Endothelial cell of hepatic sinusoid (primary cell): Measurements from ENCODE around the gene CDKL4.
"Not testable (repeated sequence)": the region's sequence is repeated elsewhere in the genome, so short reads cannot be mapped to it uniquely, and the experiment has no call there.

ENCODE experiments used
- in situ Hi-C: cut with HindIII; loops from 2 replicates; pipeline ENCODE4 v1.10.0; 2017; ENCODE audit warnings: low sequenced_read_pairs

Gene CDKL4

DNA sequence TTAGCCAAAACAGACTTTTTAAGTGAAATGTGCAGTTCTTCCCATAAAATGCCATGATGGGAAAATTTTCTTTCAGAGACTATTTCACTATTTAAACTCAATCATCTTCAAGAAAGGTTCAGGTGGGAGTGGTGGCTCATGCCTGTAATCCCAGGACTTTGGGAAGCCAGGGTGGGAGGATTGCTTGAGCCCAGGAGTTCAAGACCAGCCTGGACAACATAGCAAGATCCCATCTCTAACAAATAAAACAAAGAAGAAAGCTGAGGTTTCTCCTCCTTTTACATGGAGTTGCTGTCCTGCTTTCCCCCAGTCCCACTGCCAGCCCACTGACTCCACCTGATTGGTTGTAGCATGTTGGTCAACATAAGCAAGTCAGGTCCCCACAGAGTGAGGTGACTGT lies 97.1 kb downstream of the CDKL4 start:
- in situ Hi-C loops: no loop called here

DNA sequence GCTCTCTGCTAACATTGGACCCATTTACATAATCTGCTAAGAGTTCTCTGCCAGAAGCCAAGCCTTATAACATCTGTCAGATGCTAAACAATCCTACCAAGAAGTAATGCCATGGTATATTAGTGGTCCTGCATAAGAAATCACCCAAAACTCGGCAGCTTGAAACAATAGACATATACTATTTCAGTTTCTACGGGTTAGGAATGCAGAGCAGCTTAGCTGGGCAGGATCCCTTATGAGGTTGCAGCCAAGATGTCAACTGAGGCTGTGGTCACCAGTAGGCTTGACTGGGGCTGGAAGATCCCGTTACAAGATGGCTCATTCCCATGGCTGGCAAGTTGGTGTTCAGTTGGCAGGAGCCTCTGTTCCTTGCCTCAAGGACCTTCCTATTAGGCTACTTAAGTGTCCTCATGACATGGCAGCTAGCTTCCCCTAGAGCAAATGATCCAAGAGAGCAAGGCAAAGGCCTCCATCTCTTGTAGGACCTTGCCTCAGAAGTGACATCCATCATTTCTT lies 97.8 kb downstream of the CDKL4 start:
- in situ Hi-C loops: no loop called here

DNA sequence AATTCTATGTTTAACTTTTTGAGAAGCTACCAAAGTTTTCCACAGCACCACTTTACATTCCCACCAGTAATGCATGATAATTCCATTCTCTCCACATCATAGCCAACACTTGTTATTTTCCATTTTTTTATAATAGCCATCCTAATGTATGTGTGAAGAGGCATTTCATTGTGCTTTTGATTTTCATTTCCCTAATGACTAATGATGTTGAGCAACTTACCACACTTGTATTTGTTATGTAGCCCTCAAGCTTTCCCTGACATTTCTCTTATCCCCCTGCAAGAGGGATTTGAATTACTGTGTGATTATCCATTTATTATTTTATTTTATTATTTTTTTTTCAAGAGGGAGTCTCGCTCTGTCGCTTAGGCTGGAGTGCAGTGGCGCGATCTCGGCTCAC lies 99.4 kb downstream of the CDKL4 start:
- in situ Hi-C loops: no loop called here

DNA sequence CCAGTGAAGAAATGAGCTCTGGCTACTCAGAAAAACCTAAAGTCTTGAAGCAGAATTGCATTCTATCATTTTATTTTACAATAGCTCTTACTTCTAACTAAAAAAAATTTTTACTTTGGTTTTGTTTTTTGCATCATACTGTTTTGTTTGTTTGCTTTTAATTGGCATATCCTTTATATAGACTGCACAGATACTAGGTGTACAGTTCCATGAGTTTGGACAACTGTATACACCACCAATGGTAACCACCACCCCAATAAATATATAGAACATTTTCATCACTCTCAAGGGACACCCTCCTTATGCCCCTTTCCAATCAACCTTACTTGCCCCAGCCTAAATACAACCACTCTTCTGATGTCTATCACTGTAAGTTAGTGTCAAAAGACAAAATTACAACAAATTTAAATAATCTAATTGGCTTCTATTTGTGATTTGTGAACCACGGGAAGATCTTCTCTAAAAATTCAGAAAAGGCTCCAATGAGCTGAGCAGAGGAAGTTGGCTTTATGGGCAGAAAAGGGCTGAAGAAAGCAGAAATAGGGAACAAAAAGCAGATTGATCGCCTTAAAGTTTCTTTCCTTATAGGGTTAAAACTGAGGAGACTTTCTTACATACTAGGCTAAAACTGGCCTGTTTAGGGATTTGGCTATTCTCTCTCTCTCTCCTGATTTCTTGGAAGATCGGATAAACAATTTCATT lies 100.7 kb downstream of the CDKL4 start:
- in situ Hi-C loops: no loop called here

DNA sequence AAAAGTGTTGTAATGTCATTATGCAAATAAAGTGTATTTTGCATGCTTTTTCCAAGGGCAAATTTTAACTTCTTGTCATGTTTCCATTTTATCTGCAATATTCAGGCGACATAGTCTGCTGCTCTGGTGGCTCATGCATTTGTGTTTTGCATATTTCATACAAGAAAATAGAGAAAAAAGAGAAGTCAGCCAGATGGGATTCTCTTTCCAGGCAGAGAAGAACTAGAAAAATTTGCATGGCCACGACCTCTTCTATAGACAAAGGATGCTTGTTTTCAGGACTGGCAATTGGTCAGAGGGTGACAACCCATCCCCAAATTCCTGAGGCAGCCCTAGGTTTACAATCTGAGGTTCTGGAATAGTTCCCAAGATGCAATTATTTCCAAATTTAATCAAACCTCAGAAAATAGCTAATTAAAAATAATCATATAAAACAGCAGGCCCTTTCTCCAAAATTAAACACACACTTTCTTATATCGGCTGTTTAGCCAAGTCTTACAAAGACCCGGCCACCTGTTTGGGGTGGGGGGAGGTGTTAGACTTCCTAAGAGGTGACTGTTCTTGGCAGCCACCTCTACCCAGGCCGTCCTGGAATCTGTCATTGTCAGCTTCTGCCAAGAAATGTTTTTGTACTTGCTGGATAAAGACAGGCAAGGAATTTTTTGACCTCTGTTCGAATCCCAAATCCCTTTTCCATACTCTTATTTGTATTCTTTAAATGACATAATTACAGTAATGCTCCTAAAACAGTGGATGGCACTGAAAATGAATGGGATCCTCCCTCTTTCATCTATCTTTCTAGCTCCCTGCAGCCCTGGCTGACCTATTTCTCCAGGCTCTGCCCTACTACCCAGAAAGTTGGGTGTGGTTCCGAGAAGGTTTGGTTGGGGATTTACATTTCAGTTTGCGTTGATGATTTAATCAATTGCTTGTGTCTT lies 102.2 kb downstream of the CDKL4 start:
- in situ Hi-C loops: no loop called here

DNA sequence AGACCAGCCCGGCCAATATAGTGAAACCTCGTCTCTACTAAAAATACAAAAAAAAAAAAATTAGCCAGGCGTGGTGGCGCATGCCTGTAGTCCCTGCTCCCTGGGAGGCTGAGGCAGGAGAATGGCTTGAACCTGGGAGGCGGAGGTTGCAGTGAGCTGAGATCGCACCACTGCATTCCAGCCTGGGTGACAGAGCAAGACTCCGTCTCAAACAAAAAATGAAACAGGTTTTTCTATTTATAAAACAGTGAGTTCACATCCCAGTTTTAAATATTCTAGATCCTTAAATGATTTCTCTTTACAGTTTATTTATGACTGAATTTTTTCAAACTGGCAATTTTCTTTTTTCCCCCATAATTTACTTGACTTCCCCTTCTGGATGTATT lies 102.8 kb downstream of the CDKL4 start:
- in situ Hi-C loops: not testable (repeated sequence)

DNA sequence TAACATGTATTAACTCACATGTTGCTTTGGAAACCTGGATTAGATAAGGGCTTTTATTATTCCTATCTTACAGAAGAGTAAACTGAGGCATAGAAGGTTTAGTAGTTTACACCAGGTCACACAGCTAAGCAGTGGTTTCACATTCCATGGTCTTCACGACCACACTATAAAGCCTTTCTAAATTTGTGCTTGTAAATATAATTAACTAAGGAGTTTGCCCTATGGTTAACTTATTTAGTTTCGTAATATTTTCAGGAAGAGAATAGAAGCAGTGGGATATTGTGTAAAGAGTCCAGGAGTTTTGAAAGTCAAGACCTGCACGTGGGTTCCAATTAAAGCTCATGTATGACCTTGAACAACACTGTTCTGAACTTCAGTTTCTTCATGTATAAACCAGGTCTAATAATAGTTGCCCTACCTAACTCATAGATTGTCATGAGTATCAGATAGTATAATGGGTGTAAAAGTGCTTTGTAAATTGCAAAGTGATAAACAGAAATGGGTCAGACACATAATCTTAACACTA lies 103.4 kb downstream of the CDKL4 start:
- in situ Hi-C loops: no loop called here

DNA sequence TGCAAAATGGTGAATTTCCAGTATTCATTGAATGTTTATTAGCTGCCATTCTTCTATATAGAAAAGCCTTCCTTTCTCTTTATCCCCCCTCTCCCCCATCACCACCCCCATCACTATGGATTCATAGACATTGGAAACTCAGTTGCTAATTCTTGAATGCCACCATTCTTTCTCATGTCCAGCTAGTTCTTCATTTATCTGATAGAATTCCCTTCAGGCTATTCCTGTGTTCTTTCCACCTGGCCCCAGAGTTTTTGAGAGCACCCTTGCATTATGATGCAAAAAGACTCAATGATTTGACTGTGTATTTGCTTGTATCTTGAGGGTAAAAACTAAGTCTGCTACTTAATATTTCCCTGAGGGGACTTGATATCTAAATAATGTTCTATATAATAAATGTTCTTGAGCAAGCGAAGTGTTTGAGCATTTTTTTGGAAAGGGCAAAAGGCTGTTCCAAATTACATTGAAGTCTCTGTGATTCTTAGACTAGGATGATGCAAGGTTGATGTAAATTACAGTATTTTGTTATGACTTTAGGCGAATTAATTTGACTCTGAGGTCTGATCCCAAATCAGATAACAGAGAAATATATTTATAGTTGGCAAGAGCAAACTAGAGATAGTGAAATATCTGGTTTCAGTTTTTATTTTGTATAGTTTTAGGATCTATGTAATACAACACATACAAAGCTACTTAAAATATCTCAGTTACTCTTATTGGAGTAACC lies 104.1 kb downstream of the CDKL4 start:
- in situ Hi-C loops: no loop called here

DNA sequence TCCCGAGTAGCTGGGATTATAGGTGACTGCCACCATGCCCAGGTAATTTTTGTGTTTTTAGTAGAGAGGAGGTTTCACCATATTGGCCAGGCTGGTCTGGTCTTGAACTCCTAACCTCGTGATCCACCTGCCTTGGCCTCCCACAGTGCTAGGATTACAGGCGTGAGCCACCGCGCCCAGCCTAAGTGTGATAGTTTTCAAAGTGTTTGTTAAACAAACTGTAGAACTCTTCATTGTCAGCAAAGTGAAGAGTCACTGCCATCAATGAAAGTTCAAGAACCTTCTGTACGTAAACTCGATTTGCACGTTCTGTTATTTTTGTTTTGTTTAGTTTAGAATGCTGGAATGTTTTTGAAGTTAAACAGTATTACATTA lies 104.9 kb downstream of the CDKL4 start:
- in situ Hi-C loops: no loop called here

DNA sequence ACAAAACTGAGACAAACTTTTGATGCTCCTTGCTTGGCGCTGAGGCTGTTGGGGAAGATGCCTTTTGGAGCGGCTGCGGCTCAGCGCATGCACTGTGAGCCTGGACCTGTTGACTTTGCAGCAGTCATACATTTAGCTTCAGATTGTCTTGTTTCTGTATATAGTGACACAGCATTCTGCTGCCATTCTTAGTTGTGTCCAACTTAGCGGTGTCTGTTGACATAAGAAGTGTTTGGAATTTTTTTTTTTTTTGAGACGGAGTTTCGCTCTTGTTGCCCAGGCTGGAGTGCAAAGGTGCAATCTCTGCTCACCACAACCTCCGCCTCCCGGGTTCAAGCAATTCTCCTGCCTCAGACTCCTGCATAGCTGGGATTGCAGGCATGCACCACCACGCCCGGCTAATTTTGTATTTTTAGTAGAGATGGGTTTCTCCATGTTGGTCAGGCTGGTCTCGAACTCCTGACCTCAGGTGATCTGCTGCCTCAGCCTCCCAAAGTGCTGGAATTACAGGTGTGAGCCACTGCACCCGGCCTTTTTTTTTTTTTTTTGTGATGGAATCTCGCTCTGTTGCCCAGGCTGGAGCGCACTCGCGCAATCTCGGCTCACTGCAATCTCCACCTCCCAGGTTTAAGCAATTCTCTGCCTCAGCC lies 105.5 kb downstream of the CDKL4 start:
- in situ Hi-C loops: not testable (repeated sequence)

DNA sequence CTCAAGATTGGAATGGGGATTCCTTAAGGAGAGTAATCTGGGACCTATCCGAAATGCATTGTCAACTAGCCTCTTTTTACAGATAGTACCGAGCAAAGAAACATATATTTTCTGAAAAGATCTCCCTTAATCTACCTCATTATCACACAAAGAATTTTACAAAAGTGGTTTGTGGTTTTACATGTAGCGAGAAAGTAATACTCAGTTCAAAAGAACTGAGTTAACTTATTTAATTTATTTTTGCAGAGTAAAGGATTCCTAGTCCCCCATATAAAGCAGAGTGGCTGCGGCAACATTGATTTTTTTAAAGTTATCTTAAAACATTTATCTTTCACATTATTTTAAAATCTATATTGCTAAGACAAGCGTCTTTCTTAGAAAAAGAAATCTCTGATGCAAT lies 107.0 kb downstream of the CDKL4 start:
- in situ Hi-C loops: no loop called here

DNA sequence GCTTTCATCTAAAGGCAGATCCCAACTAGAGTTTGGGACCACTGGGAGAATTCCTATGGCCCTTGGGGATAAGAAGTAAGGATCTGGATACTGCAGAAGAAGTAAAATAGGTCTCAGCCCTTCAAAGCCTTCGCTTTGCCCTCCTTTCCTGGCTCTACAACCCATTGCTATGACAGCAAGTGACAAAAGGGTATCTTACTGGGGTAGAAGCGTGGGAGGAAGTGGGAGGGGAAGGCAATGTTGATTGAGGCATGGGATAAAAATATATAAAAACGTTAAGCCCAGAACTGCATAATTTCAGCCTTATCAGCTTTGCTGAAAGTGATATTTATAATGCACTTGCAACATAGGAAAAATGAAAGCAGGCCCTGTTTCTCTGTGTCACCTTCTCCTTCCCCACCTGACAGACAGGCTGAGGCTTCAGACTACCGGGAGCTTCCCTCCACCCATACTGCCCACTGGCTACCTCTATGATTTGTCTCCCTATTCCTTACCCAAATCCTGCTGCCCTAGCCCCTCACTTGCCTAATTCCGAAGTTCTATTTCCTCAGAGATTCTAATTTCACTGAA lies 108.0 kb downstream of the CDKL4 start:
- in situ Hi-C loops: no loop called here

DNA sequence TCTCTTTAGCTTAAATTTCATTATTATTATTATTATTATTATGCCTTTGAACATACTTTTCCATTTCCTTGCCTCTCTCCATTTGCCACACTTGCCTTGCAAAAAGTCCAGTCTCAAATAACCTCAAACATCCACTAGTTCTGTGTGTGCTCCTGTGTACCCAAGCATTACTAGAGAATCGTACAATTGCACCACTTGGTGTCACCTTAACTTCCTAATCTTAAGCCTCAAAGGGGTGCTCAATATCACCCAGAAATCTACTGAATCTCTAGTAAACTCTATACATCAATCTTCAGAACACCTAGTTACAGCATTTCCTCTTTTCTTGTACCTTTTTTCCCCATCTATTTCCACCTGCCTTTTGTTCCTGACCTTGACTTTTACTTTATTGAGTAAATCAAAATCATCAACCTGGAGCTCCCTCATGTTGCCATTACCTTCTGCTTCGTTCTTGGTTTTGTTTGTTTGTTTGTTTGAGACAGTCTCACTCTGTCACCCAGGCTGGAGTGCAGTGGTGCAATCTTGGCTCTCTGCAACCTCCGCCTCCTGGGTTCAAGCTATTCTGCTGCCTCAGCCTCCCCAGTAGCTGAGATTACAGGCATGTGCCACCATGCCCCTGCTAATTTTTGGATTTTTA lies 110.4 kb downstream of the CDKL4 start:
- in situ Hi-C loops: no loop called here

DNA sequence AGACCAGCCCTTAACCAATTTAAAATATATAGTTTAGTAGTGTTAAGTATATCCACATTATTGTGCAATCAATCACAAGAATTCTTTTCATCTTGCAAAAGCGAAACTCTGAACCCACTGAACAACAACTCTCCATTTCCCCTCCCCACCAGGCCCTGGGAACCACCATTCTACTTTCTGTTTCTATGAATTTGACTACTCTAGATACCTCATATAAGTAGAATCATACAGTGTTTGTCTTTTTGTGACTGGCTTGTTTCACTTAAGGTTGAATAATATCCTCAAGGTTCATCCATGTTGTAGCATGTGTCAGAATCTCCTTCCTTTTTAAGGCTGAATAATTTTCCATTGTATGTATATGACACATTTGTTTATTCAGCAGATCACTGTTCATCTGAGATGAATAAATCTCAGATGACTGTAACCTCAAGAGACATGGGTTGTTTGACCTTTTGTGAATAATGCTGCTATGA lies 114.8 kb downstream of the CDKL4 start:
- in situ Hi-C loops: no loop called here

DNA sequence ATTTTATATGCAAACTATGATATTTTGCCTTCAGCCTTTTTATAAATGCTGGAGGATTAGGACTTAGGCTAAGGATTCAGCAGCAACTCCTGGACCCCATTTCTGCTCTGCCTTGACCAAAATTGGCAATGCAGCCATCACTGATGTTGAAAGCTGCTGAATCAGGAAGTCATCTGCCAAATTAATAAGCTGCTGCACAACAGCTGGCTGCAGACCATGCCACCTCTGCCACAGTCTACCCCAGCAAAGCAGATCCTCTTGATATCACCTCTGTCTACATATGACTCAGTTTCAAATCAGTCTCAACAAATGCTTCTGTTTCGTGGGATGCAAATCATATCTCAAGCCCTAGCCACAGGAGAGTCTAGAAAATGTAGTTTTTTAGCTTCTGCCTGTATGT lies 115.8 kb downstream of the CDKL4 start:
- in situ Hi-C loops: no loop called here
